Kidney tubule cell (primary cell): Measurements from ENCODE around the gene TMEM74B.
A peak's percentile ranks its signal among the peaks of the same experiment; 100 is the strongest.
"Not testable (repeated sequence)": the region's sequence is repeated elsewhere in the genome, so short reads cannot be mapped to it uniquely, and the experiment has no call there.

Source experiments
- DNase-seq: peaks from one replicate; pipeline ENCODE4 v3.0.0-alpha.2; 2018; ENCODE audit warnings: low spot score

The TMEM74B gene

GRCh38 chr20:1184638-1185315 lies at the start of gene TMEM74B:
Gene TMEM74B (minus strand): TSS chr20:1184981. CDS start chr20:1183801, 1,180 bp downstream.
- no peak for DNase-seq

GRCh38 chr20:1232286-1233111 lies 47.7 kb upstream of the TMEM74B start:
- no peak for DNase-seq

GRCh38 chr20:1229541-1229940 lies 44.8 kb upstream of the TMEM74B start:
- no peak for DNase-seq

DNA sequence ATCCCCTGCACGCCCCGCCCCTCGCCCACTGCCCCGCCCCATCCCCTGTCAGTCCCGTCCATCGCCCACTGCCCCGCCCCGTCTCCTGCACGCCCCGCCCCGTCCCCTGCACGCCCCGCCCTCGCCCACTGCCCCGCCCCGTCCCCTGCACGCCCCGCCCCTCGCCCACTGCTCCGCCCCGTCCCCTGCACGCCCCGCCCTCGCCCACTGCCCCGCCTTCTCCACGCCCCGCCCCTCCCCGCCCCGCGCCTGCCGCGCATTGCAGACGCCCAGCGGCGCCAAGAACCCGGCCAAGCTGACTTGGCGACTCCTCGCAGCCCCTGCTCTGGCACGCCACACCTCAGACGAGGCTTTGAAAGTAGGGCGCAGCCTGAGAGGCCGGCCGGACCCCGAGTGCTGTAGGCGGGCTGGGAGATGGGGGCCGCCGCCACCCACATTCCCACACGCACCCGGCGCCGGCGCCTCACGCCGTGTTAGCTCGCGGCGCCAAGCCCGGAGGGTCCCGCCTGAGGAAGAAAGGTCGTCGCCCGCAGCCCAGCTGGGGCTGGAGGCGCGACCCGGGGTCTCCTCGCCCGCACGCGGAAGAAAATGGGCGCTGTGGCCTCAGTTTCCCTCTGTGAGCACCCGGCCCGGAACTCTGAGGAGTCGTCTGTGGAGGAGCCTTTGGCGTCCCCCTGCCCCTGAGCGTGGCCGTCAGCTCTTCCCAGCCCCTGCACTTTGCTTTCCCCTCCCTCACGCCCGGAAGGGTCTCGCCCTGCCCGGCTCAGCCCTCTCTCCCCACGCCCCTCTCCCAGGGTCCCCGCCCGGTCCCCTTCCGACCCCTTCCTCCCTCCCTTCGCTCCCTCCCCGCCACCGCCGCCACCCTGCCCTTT lies 41.2 kb upstream of the TMEM74B start, which contains the start of gene RAD21L1:
Gene RAD21L1, plus strand, starts transcription at position 262 of the 872 bp plus-strand sequence. CDS start 2,410 bp downstream, outside the sequence.
- peak; percentile 63 for DNase-seq

- no peak for DNase-seq
Observed at GRCh38 chr20:1225263-1225782, 40.5 kb upstream of the TMEM74B start.

- no peak for DNase-seq
Observed at GRCh38 chr20:1224205-1224890, 39.6 kb upstream of the TMEM74B start.

GRCh38 chr20:1222750-1223149 lies 38.0 kb upstream of the TMEM74B start:
- DNase-seq = not testable (repeated sequence)

DNA sequence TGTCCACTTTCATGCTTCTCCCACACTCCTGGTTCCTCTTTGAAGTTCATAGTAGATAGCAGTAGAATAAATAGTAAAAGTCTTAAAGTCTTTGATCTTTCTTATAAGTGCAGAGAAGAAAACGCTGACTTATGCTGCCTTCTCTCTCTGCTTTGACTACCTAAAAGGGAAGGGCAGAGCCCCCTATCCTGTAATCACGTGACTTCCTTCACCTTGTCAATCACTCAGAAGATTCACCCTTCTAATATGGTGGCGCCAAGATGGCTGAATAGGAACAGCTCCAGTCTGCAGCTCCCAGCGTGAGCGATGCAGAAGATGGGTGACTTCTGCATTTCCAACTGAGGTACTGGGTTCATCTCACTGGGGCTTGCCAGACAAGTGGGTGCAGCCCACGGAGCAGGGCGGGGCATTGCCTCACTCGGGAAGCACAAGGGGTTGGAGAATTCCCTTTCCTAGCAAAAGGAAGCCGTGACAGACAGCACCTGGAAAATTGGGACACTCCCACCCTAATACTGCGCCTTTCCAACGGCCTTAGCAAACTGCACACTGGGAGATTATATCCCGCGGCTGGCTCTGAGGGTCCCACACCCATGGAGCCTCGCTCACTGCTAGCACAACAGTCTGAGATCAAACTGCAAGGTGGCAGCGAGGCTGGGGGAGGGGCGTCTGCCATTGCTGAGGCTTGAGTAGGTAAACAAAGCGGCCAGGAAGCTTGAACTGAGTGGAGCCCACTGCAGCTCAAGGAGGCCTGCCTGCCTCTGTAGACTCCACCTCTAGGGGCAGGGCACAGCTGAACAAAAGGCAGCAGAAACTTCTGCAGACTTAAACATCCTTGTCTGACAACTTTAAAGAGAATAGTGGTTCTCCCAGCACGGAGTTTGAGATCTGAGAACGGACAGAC lies 32.0 kb upstream of the TMEM74B start:
- DNase-seq = not testable (repeated sequence)

- no peak for DNase-seq
Observed at GRCh38 chr20:1215386-1216170, 30.8 kb upstream of the TMEM74B start.

- DNase-seq = no peak
Observed at GRCh38 chr20:1214838-1215261, 30.1 kb upstream of the TMEM74B start.

- DNase-seq = peak; percentile 71
Observed at GRCh38 chr20:1212607-1213396, 28.0 kb upstream of the TMEM74B start.

DNA sequence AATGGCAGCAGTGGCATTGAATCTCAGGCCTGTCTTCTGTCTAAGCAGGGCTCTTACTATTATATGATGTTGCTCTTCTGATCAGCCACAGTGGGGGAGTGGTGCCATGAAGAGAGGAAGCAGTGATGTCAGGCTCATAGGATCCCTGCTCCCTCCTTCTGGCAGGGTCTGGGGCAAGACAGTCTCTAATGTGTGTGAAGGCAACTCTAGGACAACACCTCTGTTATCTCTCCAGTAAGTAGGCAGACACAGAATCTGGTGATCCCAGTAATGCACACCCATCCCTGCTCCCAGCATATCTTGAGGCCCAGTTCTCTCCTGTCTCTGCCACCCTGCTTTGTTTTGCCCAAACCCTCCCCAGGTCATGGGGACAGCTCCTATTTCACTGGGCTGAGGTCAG lies 27.2 kb upstream of the TMEM74B start:
- no peak for DNase-seq

- DNase-seq = no peak
Observed at GRCh38 chr20:1210501-1210900, 25.7 kb upstream of the TMEM74B start.

- peak; percentile 26 for DNase-seq
Observed at GRCh38 chr20:1209447-1210387, 24.9 kb upstream of the TMEM74B start.

DNA sequence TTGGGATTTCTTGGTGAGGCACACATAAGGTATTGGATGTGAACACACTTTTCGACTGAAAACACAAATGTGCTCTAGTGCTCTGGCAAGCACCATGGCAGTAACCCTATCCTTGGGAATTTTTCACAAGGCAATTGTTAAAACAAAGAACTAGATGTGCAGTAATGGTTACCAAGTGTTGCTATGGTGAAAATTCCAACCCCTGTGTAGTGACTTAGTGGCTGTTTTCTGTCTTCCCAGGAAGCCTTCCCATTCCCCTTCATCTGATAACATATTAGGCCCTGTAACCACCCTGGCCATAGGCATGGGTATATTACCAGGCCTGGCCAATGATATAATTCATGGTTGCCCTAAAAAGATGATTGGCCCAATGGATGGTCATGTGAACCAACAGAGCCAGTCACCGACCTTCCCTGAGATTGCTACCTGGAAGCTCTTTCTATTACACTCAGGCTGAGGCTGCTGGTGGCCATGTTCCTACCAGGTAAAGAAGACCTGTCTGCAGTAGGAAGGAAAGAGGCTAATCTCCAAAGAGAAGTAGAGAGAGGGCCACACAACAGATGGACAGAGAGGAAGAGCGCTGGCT lies 22.6 kb upstream of the TMEM74B start:
- no peak for DNase-seq

GRCh38 chr20:1206366-1207148 lies 21.8 kb upstream of the TMEM74B start:
- DNase-seq = no peak
